HCT116 (cell line): ENCODE data around the gene CFAP46. TPM values are rescaled to one million over a fixed set of nuclear protein-coding genes. Genes with fewer than 3 reads are reported as not detected.

Experiments
- ATAC-seq: fragments of 200-7000 bp; cut with Tn5 transposase; 2 replicates; pipeline ENCODE4 v1.9.1; 2020; ENCODE audit warnings: mild to moderate bottlenecking, moderate library complexity
- BruUV-seq: library from RNA; stranded (reverse); fragments of 400-500 nt; replicated peaks from 2 replicates; lab custom pipeline; 2021; lab: Mats Ljungman, UMichigan
- CTCF ChIA-PET: fragments of 300-600 bp; sonication (Branson Sonifier 250); formaldehyde crosslinking; loops from one replicate; lab custom pipeline; 2021; ENCODE audit warnings: antibody characterized with exemption; lab: Charles Lee
- POLR2A ChIA-PET: fragments of 300-600, 350-600 bp; sonication (Branson Sonifier 250); formaldehyde crosslinking; loops from one replicate; lab custom pipeline; 2021; ENCODE audit warnings: antibody characterized with exemption; lab: Charles Lee
- RAD21 ChIA-PET, 2 experiments: fragments of 300-600 bp; sonication (Branson Sonifier 250); formaldehyde crosslinking; loops; one replicate each; lab custom pipeline; 2023; ENCODE audit warnings: low total read pairs in 2 of 2; ENCODE audit not compliant: uncharacterized antibody in 2 of 2, unreplicated experiment in 2 of 2, low non-redundant PET in 1 of 2; lab: Charles Lee
- DNase-seq: peaks from one replicate; pipeline ENCODE4 v3.0.0-alpha.2; 2010; ENCODE audit warnings: low read depth, low spot score
- H2AFZ ChIP-seq: fragments of 200-600 bp; shearing (Covaris generic), sonication (generic); 2 replicates; pipeline ENCODE4 v1.6.1; 2017; ENCODE audit warnings: low read depth, mixed run types, mixed read lengths, antibody characterized with exemption, low read length; ENCODE audit not compliant: poor library complexity, severe bottlenecking
- H3K27ac ChIP-seq: 2 replicates; pipeline ENCODE4 v1.5.1; 2012; ENCODE audit warnings: low read depth, low read length
- H3K27me3 ChIP-seq: fragments of 200-600 bp; sonication (generic); 2 replicates; pipeline ENCODE4 v1.6.1; 2016; ENCODE audit warnings: mixed run types, low read length, mixed read lengths; ENCODE audit not compliant: insufficient read depth
- H3K36me3 ChIP-seq, 2 experiments: fragments of 200-500 bp in 1 of 2; fragments of 200-600 bp in 1 of 2; sonication (Bioruptor generic) in 1 of 2; sonication (generic) in 1 of 2; 2 replicates each; pipeline versions ENCODE4 v1.5.1 to v1.6.1; 2014 to 2016; ENCODE audit warnings: low read length in 2 of 2, inconsistent platforms in 1 of 2, mixed read lengths in 1 of 2, mixed run types in 1 of 2; ENCODE audit not compliant: insufficient read depth in 2 of 2, control insufficient read depth in 1 of 2
- H3K4me1 ChIP-seq, 2 experiments: fragments of 200-600 bp in 1 of 2; sonication (generic) in 1 of 2; 2 replicates each; pipeline versions ENCODE4 v1.5.1 to v1.6.1; 2012 to 2017; ENCODE audit warnings: low read length in 2 of 2, inconsistent platforms in 1 of 2, mild to moderate bottlenecking in 1 of 2, mixed read lengths in 1 of 2, mixed run types in 1 of 2, moderate library complexity in 1 of 2; ENCODE audit not compliant: insufficient read depth in 2 of 2, control insufficient read depth in 1 of 2
- H3K4me2 ChIP-seq: fragments of 200-600 bp; sonication (generic); 2 replicates; pipeline ENCODE4 v1.6.1; 2017; ENCODE audit warnings: mixed run types, low read length, mixed read lengths
- H3K4me3 ChIP-seq, 2 experiments: fragments of 200-600 bp in 1 of 2; sonication (generic) in 1 of 2; replicated peaks in 1 of 2; 2 replicates each; pipeline ENCODE4 v1.5.1; 2011 to 2016; ENCODE audit warnings: low read length in 2 of 2, control low read depth in 1 of 2, low read depth in 1 of 2, mild to moderate bottlenecking in 1 of 2, mixed read lengths in 1 of 2, mixed run types in 1 of 2
- H3K79me2 ChIP-seq: fragments of 200-600 bp; sonication (generic); 2 replicates; pipeline ENCODE4 v1.6.1; 2017; ENCODE audit warnings: mild to moderate bottlenecking, mixed run types, low read length, moderate library complexity, mixed read lengths; ENCODE audit not compliant: insufficient read depth
- H3K9ac ChIP-seq: fragments of 200-600 bp; sonication (generic); 2 replicates; pipeline ENCODE4 v1.6.1; 2016; ENCODE audit warnings: low read length, mixed read lengths
- H3K9me2 ChIP-seq: fragments of 200-600 bp; sonication (generic), shearing (Covaris generic); 2 replicates; pipeline ENCODE4 v1.6.1; 2017; ENCODE audit warnings: mixed run types, mild to moderate bottlenecking, moderate library complexity; ENCODE audit not compliant: insufficient read depth
- H3K9me3 ChIP-seq, 2 experiments: fragments of 200-500 bp in 1 of 2; fragments of 200-600 bp in 1 of 2; sonication (Bioruptor generic) in 1 of 2; sonication (generic) in 1 of 2; 2 replicates each; pipeline ENCODE4 v1.6.1; 2014 to 2017; ENCODE audit warnings: low read length in 2 of 2, mixed read lengths in 2 of 2, inconsistent platforms in 1 of 2, low read depth in 1 of 2, mild to moderate bottlenecking in 1 of 2, mixed run types in 1 of 2, moderate library complexity in 1 of 2; ENCODE audit not compliant: control insufficient read depth in 1 of 2, insufficient read depth in 1 of 2
- H4K20me1 ChIP-seq: fragments of 200-600 bp; sonication (generic), shearing (Covaris generic); 2 replicates; pipeline ENCODE4 v1.6.1; 2017; ENCODE audit warnings: mixed run types, mild to moderate bottlenecking, moderate library complexity; ENCODE audit not compliant: insufficient read depth
- EGR1 ChIP-seq: IDR thresholded peaks from 2 replicates; pipeline ENCODE4 v1.6.1; 2012; ENCODE audit warnings: low read depth
- ELF1 ChIP-seq: IDR thresholded peaks from 2 replicates; pipeline ENCODE4 v1.6.1; 2012; ENCODE audit warnings: low read depth, borderline replicate concordance
- EZH2 ChIP-seq: fragments of 200-600 bp; sonication (generic); IDR thresholded peaks from 2 replicates; pipeline ENCODE4 v1.6.1; 2017; ENCODE audit warnings: antibody characterized with exemption, mixed run types
- JUND ChIP-seq: IDR thresholded peaks from 2 replicates; pipeline ENCODE4 v1.6.1; 2012
- POLR2AphosphoS5 ChIP-seq: IDR thresholded peaks from 2 replicates; pipeline ENCODE4 v1.6.1; 2011; ENCODE audit warnings: mild to moderate bottlenecking, low read depth, low read length, moderate library complexity
- RAD21 ChIP-seq: IDR thresholded peaks from 2 replicates; pipeline ENCODE4 v1.6.1; 2012; ENCODE audit warnings: low read depth, mild to moderate bottlenecking
- SIN3A ChIP-seq: IDR thresholded peaks from 2 replicates; pipeline ENCODE4 v1.6.1; 2012; ENCODE audit warnings: low read depth
- TCF7L2 ChIP-seq: IDR thresholded peaks from 2 replicates; pipeline ENCODE4 v1.7.0; 2011; ENCODE audit warnings: borderline replicate concordance, inconsistent platforms; ENCODE audit not compliant: insufficient read depth, insufficient read length; ENCODE audit errors: extremely low read depth
- ZBTB33 ChIP-seq: IDR thresholded peaks from 2 replicates; pipeline ENCODE4 v1.6.1; 2011; ENCODE audit warnings: mild to moderate bottlenecking, low read length, moderate library complexity; ENCODE audit not compliant: insufficient replicate concordance; ENCODE audit errors: extremely low read depth
- ZNF274 ChIP-seq: fragments of 200-500 bp; sonication (Bioruptor generic); IDR thresholded peaks from 2 replicates; pipeline ENCODE4 v1.6.1; 2014; ENCODE audit warnings: mild to moderate bottlenecking, low read depth, low read length, inconsistent platforms
- intact Hi-C: fragments of 100-400 bp; cut with micrococcal nuclease; formaldehyde crosslinking; loops from 2 replicates; pipeline ENCODE4 v1.10.0; 2022
- total RNA-seq: library from RNA; stranded (reverse); gene quantifications from one replicate; pipeline ENCODE4 v1.2.1, GENCODE V29; 2021; ENCODE audit not compliant: unreplicated experiment
- TF ChIP-seq, protein P1 (sequence below): IDR thresholded peaks from 2 replicates; pipeline ENCODE4 v1.6.1; 2012; ENCODE audit warnings: low read depth
- TF ChIP-seq, protein P2 (sequence below), 3 experiments: fragments of 200-600 bp in 1 of 3; sonication (generic) in 1 of 3; IDR thresholded peaks in 2 of 3; conservative IDR thresholded peaks in 1 of 3; 2 replicates each; pipeline ENCODE4 v1.5.1; 2012 to 2017; ENCODE audit warnings: low read depth in 2 of 3, low read length in 2 of 3, antibody characterized with exemption in 1 of 3, borderline replicate concordance in 1 of 3, control low read depth in 1 of 3, mild to moderate bottlenecking in 1 of 3, mixed read lengths in 1 of 3, mixed run types in 1 of 3, moderate library complexity in 1 of 3; ENCODE audit not compliant: insufficient read depth in 1 of 3

CFAP46 gene
- total RNA-seq, 1 experiment from 2014 or later: 1.4 TPM

GRCh38 chr10:132848291-132848701 lies 94.1 kb downstream of the CFAP46 start:
- TF ChIP-seq JUND (no peak), POLR2AphosphoS5 (no peak), TCF7L2 (no peak), ZNF274 (no peak), ZBTB33 (no peak), RAD21 (no peak)
- TF ChIP-seq, all 23 proteins: peak for 0
- no peak for DNase-seq
- ChIA-PET CTCF (no interaction called here), RAD21 (no interaction called here), POLR2A (no interaction called here)
- Histone ChIP-seq H2AFZ (no peak overlapping the region), H3K9me2 (no peaks in the 10 kb centered on the region), H3K4me2 (no peak overlapping the region), H3K9me3 (no peaks in the 10 kb centered on the region), H3K4me1 (no peaks in the 10 kb centered on the region), H3K27me3 (no peaks in the 10 kb centered on the region), H3K36me3 (no peaks in the 10 kb centered on the region), H3K79me2 (no peaks in the 10 kb centered on the region), H3K4me3 (no peak overlapping the region), H3K9ac (no peak overlapping the region), H4K20me1 (no peaks in the 10 kb centered on the region), H3K27ac (no peak overlapping the region)
- BruUV-seq: no TSS peak
- ATAC-seq: no peak
- intact Hi-C loops: no loop called here

- ChIA-PET RAD21 (no interaction called here), POLR2A (no interaction called here), CTCF (no interaction called here)
- DNase-seq (no peak), ATAC-seq (no peak)
- H3K9ac ChIP-seq: no peak overlapping the region
- H3K9me3 ChIP-seq: no peaks in the 10 kb centered on the region
- no peak overlapping the region for H2AFZ ChIP-seq
- no peaks in the 10 kb centered on the region for H3K36me3 ChIP-seq
- H3K27ac ChIP-seq: no peak overlapping the region
- H3K79me2 ChIP-seq: no peaks in the 10 kb centered on the region
- no TSS peak for BruUV-seq
- no peaks in the 10 kb centered on the region for H3K9me2 ChIP-seq
- no peaks in the 10 kb centered on the region for H3K4me1 ChIP-seq
- H4K20me1 ChIP-seq: no peaks in the 10 kb centered on the region
- intact Hi-C loops: no loop called here
- H3K4me3 ChIP-seq: no peak overlapping the region
- no peaks in the 10 kb centered on the region for H3K27me3 ChIP-seq
- H3K4me2 ChIP-seq: no peak overlapping the region
- TF ChIP-seq TCF7L2 (no peak), RAD21 (no peak), EZH2 (no peak), SIN3A (no peak), ELF1 (no peak), EGR1 (no peak), POLR2AphosphoS5 (no peak)
- TF ChIP-seq, protein P1, sequence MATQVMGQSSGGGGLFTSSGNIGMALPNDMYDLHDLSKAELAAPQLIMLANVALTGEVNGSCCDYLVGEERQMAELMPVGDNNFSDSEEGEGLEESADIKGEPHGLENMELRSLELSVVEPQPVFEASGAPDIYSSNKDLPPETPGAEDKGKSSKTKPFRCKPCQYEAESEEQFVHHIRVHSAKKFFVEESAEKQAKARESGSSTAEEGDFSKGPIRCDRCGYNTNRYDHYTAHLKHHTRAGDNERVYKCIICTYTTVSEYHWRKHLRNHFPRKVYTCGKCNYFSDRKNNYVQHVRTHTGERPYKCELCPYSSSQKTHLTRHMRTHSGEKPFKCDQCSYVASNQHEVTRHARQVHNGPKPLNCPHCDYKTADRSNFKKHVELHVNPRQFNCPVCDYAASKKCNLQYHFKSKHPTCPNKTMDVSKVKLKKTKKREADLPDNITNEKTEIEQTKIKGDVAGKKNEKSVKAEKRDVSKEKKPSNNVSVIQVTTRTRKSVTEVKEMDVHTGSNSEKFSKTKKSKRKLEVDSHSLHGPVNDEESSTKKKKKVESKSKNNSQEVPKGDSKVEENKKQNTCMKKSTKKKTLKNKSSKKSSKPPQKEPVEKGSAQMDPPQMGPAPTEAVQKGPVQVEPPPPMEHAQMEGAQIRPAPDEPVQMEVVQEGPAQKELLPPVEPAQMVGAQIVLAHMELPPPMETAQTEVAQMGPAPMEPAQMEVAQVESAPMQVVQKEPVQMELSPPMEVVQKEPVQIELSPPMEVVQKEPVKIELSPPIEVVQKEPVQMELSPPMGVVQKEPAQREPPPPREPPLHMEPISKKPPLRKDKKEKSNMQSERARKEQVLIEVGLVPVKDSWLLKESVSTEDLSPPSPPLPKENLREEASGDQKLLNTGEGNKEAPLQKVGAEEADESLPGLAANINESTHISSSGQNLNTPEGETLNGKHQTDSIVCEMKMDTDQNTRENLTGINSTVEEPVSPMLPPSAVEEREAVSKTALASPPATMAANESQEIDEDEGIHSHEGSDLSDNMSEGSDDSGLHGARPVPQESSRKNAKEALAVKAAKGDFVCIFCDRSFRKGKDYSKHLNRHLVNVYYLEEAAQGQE: no peak
- TF ChIP-seq, protein P2, sequence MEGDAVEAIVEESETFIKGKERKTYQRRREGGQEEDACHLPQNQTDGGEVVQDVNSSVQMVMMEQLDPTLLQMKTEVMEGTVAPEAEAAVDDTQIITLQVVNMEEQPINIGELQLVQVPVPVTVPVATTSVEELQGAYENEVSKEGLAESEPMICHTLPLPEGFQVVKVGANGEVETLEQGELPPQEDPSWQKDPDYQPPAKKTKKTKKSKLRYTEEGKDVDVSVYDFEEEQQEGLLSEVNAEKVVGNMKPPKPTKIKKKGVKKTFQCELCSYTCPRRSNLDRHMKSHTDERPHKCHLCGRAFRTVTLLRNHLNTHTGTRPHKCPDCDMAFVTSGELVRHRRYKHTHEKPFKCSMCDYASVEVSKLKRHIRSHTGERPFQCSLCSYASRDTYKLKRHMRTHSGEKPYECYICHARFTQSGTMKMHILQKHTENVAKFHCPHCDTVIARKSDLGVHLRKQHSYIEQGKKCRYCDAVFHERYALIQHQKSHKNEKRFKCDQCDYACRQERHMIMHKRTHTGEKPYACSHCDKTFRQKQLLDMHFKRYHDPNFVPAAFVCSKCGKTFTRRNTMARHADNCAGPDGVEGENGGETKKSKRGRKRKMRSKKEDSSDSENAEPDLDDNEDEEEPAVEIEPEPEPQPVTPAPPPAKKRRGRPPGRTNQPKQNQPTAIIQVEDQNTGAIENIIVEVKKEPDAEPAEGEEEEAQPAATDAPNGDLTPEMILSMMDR (IDR thresholded peaks at IDR 0.05 in 2 of 3, conservative IDR thresholded peaks at IDR 0.05 in 1 of 3; ENCODE audit: borderline replicate concordance in 1 of 3, insufficient read depth in 1 of 3, low read depth in 2 of 3, low read length in 2 of 3): no peak
These were observed 94.5 kb downstream of the CFAP46 start for GRCh38 chr10:132847856-132848255.
